ENCODE data around the gene EP400. TPM values are rescaled to one million over a fixed set of nuclear protein-coding genes. Genes with fewer than 3 reads are reported as not detected.

EP400 gene
- total RNA-seq, 1 experiment from 2014 or later: 61.7 TPM

GRCh38 chr12:132052196-132052932, 102.6 kb downstream of the EP400 start:
- Mint-ChIP-seq H3K36me3 (ENCODE audit: insufficient read depth in 1 of 3, low read depth in 3 of 3) (peaks cover 54 to 84% (median 80%) of the 10 kb centered on the region in 3 experiments), H3K4me3 (no peak overlapping the region; a peak in 1 of 5 replicates), H3K27me3 (ENCODE audit: low read depth) (no peaks in the 10 kb centered on the region), H3K9me3 (peaks cover 3 to 8% of the 10 kb centered on the region in 2 experiments; a peak in 3 of 5 replicates), H3K4me1 (peaks cover 7 to 14% of the 10 kb centered on the region in 2 experiments), H3K27ac (peak overlapping the region in 1 of 3 experiments; percentile 20; a peak in 2 of 7 replicates)
- no peak overlapping the region for H4K91ac ChIP-seq (ENCODE audit: insufficient read length, low read depth, low read length)
- H2BK120ac ChIP-seq (ENCODE audit: low read depth, low read length, poor library complexity, severe bottlenecking): no peak overlapping the region
- H3K23ac ChIP-seq (ENCODE audit: insufficient read length, low read depth, low read length): no peak overlapping the region
- H3K56ac ChIP-seq (ENCODE audit: insufficient read length, low read depth, low read length): no peak overlapping the region
- DNase-seq: no peak
- no peak overlapping the region for H2BK20ac ChIP-seq (ENCODE audit: low read depth, low read length, poor library complexity, severe bottlenecking)
- H4K5ac ChIP-seq (ENCODE audit: insufficient read length, low read depth, low read length): no peak overlapping the region
- H2AFZ ChIP-seq (ENCODE audit: low read length): no peak overlapping the region
- no peak overlapping the region for H2BK15ac ChIP-seq (ENCODE audit: low read depth, low read length)
- H3K4ac ChIP-seq (ENCODE audit: low read depth, low read length): no peak overlapping the region
- no peak overlapping the region for H3K14ac ChIP-seq (ENCODE audit: insufficient read depth, low read length)
- no peak overlapping the region for H3K27ac ChIP-seq (ENCODE audit: insufficient read length, low read depth, low read length)
- no CpG with 5 or more reads among the region's 32 CpGs for WGBS (ENCODE audit: extremely low coverage, insufficient read length, low lambda C conversion rate)
- no peaks in the 10 kb centered on the region for H3K23me2 ChIP-seq (ENCODE audit: insufficient read length, low read depth, low read length, poor library complexity, severe bottlenecking)
- no peaks in the 10 kb centered on the region for H3K9me3 ChIP-seq (ENCODE audit: control insufficient read depth, low read depth, low read length)
- no peaks in the 10 kb centered on the region for H3K27me3 ChIP-seq (ENCODE audit: insufficient read depth, low read length)
- H3K79me1 ChIP-seq (ENCODE audit: insufficient read depth, low read depth, low read length, poor library complexity, severe bottlenecking): no peaks in the 10 kb centered on the region
- no peak overlapping the region for H4K8ac ChIP-seq (replicated peaks; ENCODE audit: insufficient read length, low read depth, low read length)
- peaks cover 4% of the 10 kb centered on the region for H3K79me2 ChIP-seq (ENCODE audit: insufficient read depth, low read length)
- no peak overlapping the region for H2AK5ac ChIP-seq (ENCODE audit: insufficient read length, low read length)
- no peaks in the 10 kb centered on the region for H4K20me1 ChIP-seq (ENCODE audit: control insufficient read depth, insufficient read depth, insufficient read length)
- no peak for TF ChIP-seq CTCF (conservative IDR thresholded peaks at IDR 0.05)
- no peak overlapping the region for H3K18ac ChIP-seq (ENCODE audit: insufficient read length, low read depth, low read length)
- no peak overlapping the region for H3K4me2 ChIP-seq (ENCODE audit: insufficient read depth, insufficient read length, low read length)
- H2BK5ac ChIP-seq (ENCODE audit: insufficient read length, low read length): no peak overlapping the region
- no peak overlapping the region for H3T11ph ChIP-seq (ENCODE audit: low read length)
- no peak overlapping the region for H3K9ac ChIP-seq (ENCODE audit: extremely low read depth, insufficient read length, low read length)
- H3K4me1 ChIP-seq (ENCODE audit: insufficient read depth, low read length): peaks cover 4% of the 10 kb centered on the region; the same call in 1 of the 2 replicates
- H2BK12ac ChIP-seq (ENCODE audit: insufficient read length, low read depth, low read length): no peak overlapping the region
